ENCODE data around the gene ACTC1.
"Not testable (repeated sequence)": the region's sequence is repeated elsewhere in the genome, so short reads cannot be mapped to it uniquely, and the experiment has no call there.

DNA sequence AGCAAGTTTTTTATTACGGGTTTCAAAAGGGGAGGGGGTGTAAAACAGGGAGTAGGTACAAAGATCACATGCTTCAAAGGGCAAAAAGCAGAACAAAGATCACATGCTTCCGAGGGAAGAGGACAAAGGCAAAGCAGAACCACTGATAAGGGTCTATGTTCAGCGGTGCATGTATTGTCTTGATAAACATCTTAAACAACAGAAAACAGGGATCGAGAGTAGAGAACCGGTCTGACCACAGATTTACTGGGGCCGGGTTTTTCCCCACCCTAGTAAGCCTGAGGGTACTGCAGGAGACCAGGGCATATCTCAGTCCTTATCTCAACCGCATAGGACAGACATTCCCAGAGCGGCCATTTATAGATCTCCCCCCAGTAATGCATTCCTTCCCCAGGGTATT lies 11.9 kb upstream of the ACTC1 start:
- TF ChIP-seq POLR2A, CTCF (IDR thresholded peaks at IDR 0.05): not testable (repeated sequence)

All from uterus (tissue), 2 donors.